Panc1 (cell line): Measurements from ENCODE around the gene LYSMD3. TPM values are rescaled to one million over a fixed set of nuclear protein-coding genes. Genes with fewer than 3 reads are reported as not detected.

Experiments
- ATAC-seq: fragments of 200-7000 bp; cut with Tn5 transposase; 2 replicates; pipeline ENCODE4 v1.9.1; 2020; ENCODE audit warnings: mild to moderate bottlenecking, moderate library complexity
- BruUV-seq: library from RNA; stranded (reverse); fragments of 400-500 nt; replicated peaks from 2 replicates; lab custom pipeline; 2021; lab: Mats Ljungman, UMichigan
- CTCF ChIA-PET: fragments of 300-600 bp; sonication (Branson Sonifier 250); formaldehyde crosslinking; loops from one replicate; lab custom pipeline; 2022; ENCODE audit warnings: antibody characterized with exemption; lab: Charles Lee
- POLR2A ChIA-PET: fragments of 300-600 bp; sonication (Branson Sonifier 250); formaldehyde crosslinking; loops from one replicate; lab custom pipeline; 2022; ENCODE audit warnings: antibody characterized with exemption; lab: Charles Lee
- DNase-seq: peaks from one replicate; pipeline ENCODE4 v3.0.0-alpha.2; 2010; ENCODE audit warnings: low read depth, low spot score
- H3K27ac ChIP-seq: 2 replicates; pipeline ENCODE4 v1.5.1; 2011; ENCODE audit warnings: mild to moderate bottlenecking, low read length, inconsistent platforms
- H3K27me3 ChIP-seq: fragments of 200-500 bp; sonication (Bioruptor generic); 2 replicates; pipeline ENCODE4 v1.6.0; 2014; ENCODE audit warnings: low read length, inconsistent platforms; ENCODE audit not compliant: control insufficient read depth, insufficient read depth
- H3K36me3 ChIP-seq: fragments of 200-500 bp; sonication (Bioruptor generic); 2 replicates; pipeline ENCODE4 v1.5.1; 2014; ENCODE audit warnings: inconsistent platforms, mild to moderate bottlenecking, low read length, moderate library complexity; ENCODE audit not compliant: control insufficient read depth, insufficient read depth
- H3K4me1 ChIP-seq: 2 replicates; pipeline ENCODE4 v1.5.1; 2011; ENCODE audit warnings: inconsistent platforms, mild to moderate bottlenecking, low read length, moderate library complexity; ENCODE audit not compliant: control insufficient read depth, insufficient read depth
- H3K4me3 ChIP-seq, 2 experiments: 2 replicates each; pipeline ENCODE4 v1.5.1; 2011 to 2012; ENCODE audit warnings: low read depth in 2 of 2, low read length in 2 of 2, mild to moderate bottlenecking in 2 of 2, inconsistent platforms in 1 of 2, moderate library complexity in 1 of 2
- H3K9me3 ChIP-seq: fragments of 200-500 bp; sonication (Bioruptor generic); 2 replicates; pipeline ENCODE4 v1.5.1; 2014; ENCODE audit warnings: low read depth, mild to moderate bottlenecking, inconsistent platforms, low read length, moderate library complexity; ENCODE audit not compliant: control insufficient read depth, insufficient read depth
- POLR2AphosphoS5 ChIP-seq: IDR thresholded peaks from 2 replicates; pipeline ENCODE4 v1.6.1; 2012; ENCODE audit warnings: mild to moderate bottlenecking, low read depth, low read length, moderate library complexity
- REST ChIP-seq, 2 experiments: IDR thresholded peaks; 2 replicates each; pipeline ENCODE4 v1.6.1; 2011 to 2012; ENCODE audit warnings: low read depth in 2 of 2, control low read depth in 1 of 2, low read length in 1 of 2, mild to moderate bottlenecking in 1 of 2, moderate library complexity in 1 of 2; ENCODE audit not compliant: insufficient read depth in 1 of 2
- SIN3A ChIP-seq: IDR thresholded peaks from 2 replicates; pipeline ENCODE4 v1.6.1; 2012; ENCODE audit warnings: low read depth, mild to moderate bottlenecking, low read length, moderate library complexity, borderline replicate concordance; ENCODE audit not compliant: insufficient read depth
- TCF7L2 ChIP-seq: IDR thresholded peaks from 2 replicates; pipeline ENCODE4 v1.6.1; 2011; ENCODE audit warnings: mild to moderate bottlenecking, low read depth, low read length, inconsistent platforms
- in situ Hi-C: cut with HindIII; loops from 2 replicates; pipeline ENCODE4 v1.10.0; 2016; ENCODE audit warnings: low sequenced_read_pairs, low pct_unique_long_range_greater_than_20kb
- intact Hi-C: fragments of 100-400 bp; cut with micrococcal nuclease; formaldehyde crosslinking; loops from one replicate; pipeline ENCODE4 v1.10.0; 2022; ENCODE audit not compliant: unreplicated experiment
- total RNA-seq: library from RNA; stranded (reverse); gene quantifications from one replicate; pipeline ENCODE4 v1.2.1, GENCODE V29; 2021; ENCODE audit not compliant: unreplicated experiment
- TF ChIP-seq, protein P1 (sequence below): fragments of 450-650 bp; IDR thresholded peaks from 2 replicates; pipeline ENCODE4 v1.5.1; 2017; ENCODE audit warnings: mild to moderate bottlenecking

Gene LYSMD3
- total RNA-seq, 1 experiment from 2014 or later: 16.0 TPM

DNA sequence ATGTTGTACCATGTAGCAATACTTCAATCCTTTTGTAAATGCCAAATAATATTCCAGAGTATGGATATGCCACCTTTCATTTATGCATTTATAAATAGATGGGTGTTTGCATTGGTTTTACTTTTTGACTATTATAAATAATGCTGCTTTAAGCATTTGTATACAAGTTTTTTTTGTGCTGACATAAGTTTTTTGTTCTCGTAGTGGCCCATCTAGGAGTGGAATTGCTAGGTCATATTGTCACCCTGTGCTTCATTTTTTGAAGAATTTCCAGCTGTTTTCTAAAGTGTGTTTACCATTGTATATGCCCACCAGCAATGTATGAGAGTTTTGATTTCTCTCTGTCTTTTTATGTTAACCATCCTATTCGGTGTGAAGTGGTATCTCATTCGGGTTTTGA is 36.1 kb upstream of the LYSMD3 start:
- Histone ChIP-seq H3K4me1 (no peaks in the 10 kb centered on the region), H3K4me3 (no peak overlapping the region), H3K27ac (no peak overlapping the region), H3K36me3 (no peaks in the 10 kb centered on the region), H3K9me3 (no peaks in the 10 kb centered on the region), H3K27me3 (peaks cover 13% of the 10 kb centered on the region)
- ChIA-PET CTCF (no interaction called here), POLR2A (no interaction called here)
- no TSS peak for BruUV-seq
- ATAC-seq (no peak), DNase-seq (no peak)
- intact Hi-C loops: loop anchor here (10.0 kb wide), 1 partner anchor 209 kb away; no protein-coding TSS in a partner anchor
- TF ChIP-seq SIN3A: no peak
- TF ChIP-seq, protein P1, sequence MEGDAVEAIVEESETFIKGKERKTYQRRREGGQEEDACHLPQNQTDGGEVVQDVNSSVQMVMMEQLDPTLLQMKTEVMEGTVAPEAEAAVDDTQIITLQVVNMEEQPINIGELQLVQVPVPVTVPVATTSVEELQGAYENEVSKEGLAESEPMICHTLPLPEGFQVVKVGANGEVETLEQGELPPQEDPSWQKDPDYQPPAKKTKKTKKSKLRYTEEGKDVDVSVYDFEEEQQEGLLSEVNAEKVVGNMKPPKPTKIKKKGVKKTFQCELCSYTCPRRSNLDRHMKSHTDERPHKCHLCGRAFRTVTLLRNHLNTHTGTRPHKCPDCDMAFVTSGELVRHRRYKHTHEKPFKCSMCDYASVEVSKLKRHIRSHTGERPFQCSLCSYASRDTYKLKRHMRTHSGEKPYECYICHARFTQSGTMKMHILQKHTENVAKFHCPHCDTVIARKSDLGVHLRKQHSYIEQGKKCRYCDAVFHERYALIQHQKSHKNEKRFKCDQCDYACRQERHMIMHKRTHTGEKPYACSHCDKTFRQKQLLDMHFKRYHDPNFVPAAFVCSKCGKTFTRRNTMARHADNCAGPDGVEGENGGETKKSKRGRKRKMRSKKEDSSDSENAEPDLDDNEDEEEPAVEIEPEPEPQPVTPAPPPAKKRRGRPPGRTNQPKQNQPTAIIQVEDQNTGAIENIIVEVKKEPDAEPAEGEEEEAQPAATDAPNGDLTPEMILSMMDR: no peak
- TF ChIP-seq REST (IDR thresholded peaks at IDR 0.05; ENCODE audit: insufficient read depth in 1 of 2, low read depth in 2 of 2, low read length in 1 of 2): no peak
- TF ChIP-seq POLR2AphosphoS5: no peak
- TF ChIP-seq TCF7L2: no peak
- in situ Hi-C loops: no loop called here

- Histone ChIP-seq H3K4me3 (no peak overlapping the region), H3K9me3 (no peaks in the 10 kb centered on the region), H3K27me3 (peaks cover 28% of the 10 kb centered on the region), H3K27ac (no peak overlapping the region), H3K36me3 (no peaks in the 10 kb centered on the region; the same call in 1 of the 2 replicates), H3K4me1 (no peaks in the 10 kb centered on the region)
- in situ Hi-C loops: no loop called here
- ChIA-PET CTCF (no interaction called here), POLR2A (interaction anchor here (0.7 kb wide), 1 partner anchor 19 kb away, joined by 3 read pairs; no protein-coding TSS in a partner anchor)
- DNase-seq (no peak), ATAC-seq (no peak)
- TF ChIP-seq TCF7L2: no peak
- no peak for TF ChIP-seq SIN3A
- no peak for TF ChIP-seq REST (IDR thresholded peaks at IDR 0.05; ENCODE audit: insufficient read depth in 1 of 2, low read depth in 2 of 2, low read length in 1 of 2)
- TF ChIP-seq POLR2AphosphoS5: no peak
- TF ChIP-seq, protein P1: no peak
- intact Hi-C loops: loop anchor here (10.0 kb wide), 1 partner anchor 212 kb away; no protein-coding TSS in a partner anchor
- BruUV-seq: no TSS peak
Measured at GRCh38 chr5:90563108-90563507, 33.7 kb upstream of the LYSMD3 start.
